GM18505 (cell line): ENCODE measurements around the gene ISLR.
"Not testable (repeated sequence)": the region's sequence is repeated elsewhere in the genome, so short reads cannot be mapped to it uniquely, and the experiment has no call there.

Experiments
- ATAC-seq: cut with Tn5 transposase; IDR thresholded peaks from one replicate; pipeline ENCODE4 v1.9.1; 2021; ENCODE audit not compliant: unreplicated experiment
- POLR2A ChIP-seq: IDR thresholded peaks from 4 replicates; pipeline ENCODE4 v1.6.1; 2011; ENCODE audit warnings: borderline replicate concordance; ENCODE audit not compliant: insufficient read depth, insufficient read length; ENCODE audit errors: extremely low read depth

ISLR gene

GRCh38 chr15:74156678-74157411 lies 16.7 kb upstream of the ISLR start:
- no peak for ATAC-seq

GRCh38 chr15:74157868-74158827 lies 15.4 kb upstream of the ISLR start:
- ATAC-seq: no peak
- no peak for TF ChIP-seq POLR2A

More at GRCh38 chr15:74156678-74157411, 16.7 kb upstream of the ISLR start:
- no peak for TF ChIP-seq POLR2A

GRCh38 chr15:74158855-74159650 lies 14.5 kb upstream of the ISLR start:
- TF ChIP-seq POLR2A: no peak
- ATAC-seq: peak; percentile 55

GRCh38 chr15:74159773-74160172 lies 13.7 kb upstream of the ISLR start:
- no peak for ATAC-seq
- no peak for TF ChIP-seq POLR2A

DNA sequence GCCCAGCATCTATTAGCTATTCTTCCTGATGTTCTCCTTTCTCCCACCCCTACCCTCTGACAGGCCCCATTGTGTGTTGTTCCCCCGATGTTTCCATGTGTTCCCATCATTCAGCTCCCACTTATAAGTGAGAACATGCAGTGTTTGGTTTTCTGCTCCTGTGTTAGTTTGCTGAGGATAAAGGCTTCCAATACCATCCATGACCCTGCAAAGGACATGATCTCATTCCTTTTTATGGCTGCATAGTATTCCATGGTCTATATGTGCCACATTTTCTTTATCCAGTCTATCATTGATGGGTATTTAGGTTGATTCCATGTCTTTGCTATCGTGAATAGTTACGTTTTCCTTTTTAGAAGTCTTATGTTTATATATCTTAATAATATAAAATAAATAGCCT lies 13.1 kb upstream of the ISLR start:
- ATAC-seq: not testable (repeated sequence)

DNA sequence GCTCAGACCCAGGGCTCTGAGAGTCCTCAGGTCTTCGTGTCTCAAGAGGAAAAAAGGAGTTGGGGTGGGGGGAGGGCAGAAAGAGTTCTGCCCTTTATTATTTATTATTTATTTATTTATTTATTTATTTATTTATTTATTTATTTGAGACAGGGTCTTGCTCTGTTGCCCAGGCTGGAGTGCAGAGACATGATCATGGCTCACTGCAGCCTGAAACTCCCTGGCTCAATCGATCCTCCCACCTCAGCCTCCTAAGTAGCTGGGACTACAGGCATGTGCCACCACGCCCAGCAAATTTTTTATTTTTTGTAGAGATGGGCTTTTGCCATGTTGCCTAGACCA lies 11.3 kb upstream of the ISLR start:
- ATAC-seq: not testable (repeated sequence)

DNA sequence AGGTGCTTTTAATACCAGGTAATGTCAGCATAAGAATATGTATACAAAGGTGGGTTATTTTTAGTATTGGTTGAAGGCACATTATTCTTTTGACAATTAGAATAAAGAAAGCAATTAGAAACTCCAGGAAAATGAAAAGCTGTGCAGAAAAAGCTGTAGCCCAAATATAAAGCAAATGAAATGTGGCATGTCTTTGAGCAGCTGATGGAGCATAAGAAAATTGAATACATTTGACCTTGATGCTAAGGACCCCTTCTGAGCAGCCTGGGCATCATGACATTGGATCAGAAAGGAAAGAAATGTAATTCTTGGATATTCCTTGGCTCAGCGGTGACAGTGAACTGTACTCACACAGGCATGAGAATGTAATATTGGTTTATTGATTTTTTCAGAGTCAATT lies 8.0 kb upstream of the ISLR start:
- no peak for TF ChIP-seq POLR2A
- ATAC-seq: no peak

DNA sequence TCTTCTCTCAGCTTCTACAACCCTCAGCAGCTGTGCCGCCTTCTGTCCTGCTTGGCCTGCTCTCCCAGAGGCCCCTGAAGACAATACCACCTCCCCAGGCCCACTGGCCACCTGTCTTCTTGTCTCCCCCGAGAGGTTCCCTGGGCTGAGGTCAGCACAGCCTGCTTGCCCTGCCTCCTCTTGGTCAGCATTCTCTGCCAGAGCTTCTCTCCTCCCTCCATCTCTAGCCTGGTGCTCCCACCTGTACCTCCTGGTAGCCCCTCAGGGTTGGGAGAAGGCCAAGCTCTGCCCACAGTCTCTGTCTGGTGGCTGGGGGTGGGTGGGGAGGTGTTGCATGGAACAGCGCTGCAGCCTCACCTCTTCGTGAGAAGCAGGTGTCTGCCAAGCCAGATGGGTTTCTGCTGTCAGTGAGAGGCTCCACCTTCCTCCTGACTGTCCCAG lies 5.6 kb upstream of the ISLR start:
- ATAC-seq: no peak
- no peak for TF ChIP-seq POLR2A

- no peak for ATAC-seq
- TF ChIP-seq POLR2A: no peak
Observed at GRCh38 chr15:74168711-74169126, 4.8 kb upstream of the ISLR start.

GRCh38 chr15:74170071-74170844 lies 3.3 kb upstream of the ISLR start:
- no peak for TF ChIP-seq POLR2A
- ATAC-seq: no peak

DNA sequence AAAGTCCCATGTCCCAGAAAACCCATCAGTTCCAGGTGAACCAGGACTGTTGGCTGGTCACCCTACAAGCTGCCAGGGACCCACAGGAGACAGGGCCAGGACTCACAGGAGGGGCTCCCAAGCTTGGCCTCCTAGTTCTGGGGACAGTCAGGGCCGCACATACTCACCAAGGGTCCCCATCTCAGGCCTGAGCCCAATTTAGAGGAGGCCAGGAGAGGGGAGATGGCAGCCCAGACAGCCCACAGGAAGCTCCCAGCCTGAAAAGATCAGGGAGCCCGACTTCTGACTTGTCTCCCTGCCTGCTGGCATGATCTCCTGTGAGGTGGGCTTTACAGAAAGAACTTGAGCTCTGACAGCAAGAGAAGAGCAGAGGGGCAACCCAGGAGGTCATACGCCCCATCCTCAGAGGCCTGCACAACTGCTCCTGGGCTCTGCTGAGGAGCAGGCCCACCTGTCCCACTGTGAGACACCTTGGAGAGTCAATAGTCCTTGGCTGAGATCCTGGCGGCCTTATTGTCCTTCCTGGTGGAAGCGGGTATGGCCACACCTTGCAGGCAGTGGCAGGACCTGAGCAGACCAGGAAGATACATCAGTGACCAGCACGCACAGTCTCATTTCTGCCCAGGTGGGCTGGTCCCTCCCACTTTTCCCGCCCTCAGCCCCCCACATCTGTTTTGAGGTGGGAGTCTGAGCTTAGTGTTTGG lies 2.5 kb upstream of the ISLR start:
- ATAC-seq: no peak
- no peak for TF ChIP-seq POLR2A

GRCh38 chr15:74171965-74172541 lies 1.5 kb upstream of the ISLR start:
- ATAC-seq: no peak
- no peak for TF ChIP-seq POLR2A

DNA sequence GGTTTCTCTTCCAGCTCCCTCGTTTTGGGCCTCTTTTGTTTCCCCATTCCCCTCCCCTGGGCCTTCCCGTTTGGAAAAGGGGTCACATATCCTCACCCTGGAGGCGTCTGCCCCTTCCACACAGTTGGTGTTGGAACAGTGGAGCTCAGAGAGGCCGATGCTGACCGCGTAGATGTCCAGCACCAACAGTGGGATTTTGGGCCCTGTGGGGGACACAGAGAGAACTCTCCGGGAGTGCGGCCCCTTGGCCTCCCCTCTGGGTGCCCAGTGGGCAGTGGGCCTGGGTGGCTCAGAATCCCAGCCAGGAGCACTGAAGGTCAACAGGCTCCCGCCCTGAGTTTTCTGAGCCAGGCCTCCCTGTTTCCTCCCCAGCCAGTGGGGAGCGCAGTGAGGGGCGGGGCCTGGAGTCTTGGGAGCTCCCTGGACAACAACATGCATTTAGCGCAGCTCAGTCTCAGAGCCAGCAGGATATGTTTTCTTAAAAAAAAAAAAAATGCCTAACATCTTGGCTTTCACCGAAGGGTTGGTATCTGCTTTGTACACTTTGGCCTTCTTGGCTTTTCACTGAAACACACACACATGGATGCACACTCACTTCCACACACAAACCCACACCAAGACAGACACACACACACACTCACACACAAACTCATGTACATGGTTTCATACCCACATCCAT lies 670 bp upstream of the ISLR start:
- TF ChIP-seq POLR2A: no peak
- no peak for ATAC-seq
